Endothelial cell of umbilical vein (primary cell): Measurements from ENCODE around the gene CD55. TPM values are rescaled to one million over a fixed set of nuclear protein-coding genes. Genes with fewer than 3 reads are reported as not detected.
A peak's percentile ranks its signal among the peaks of the same experiment; 100 is the strongest.

Experiments
- BruUV-seq: library from RNA; stranded (reverse); fragments of 400-500 nt; replicated peaks from 2 replicates; lab custom pipeline; 2021; lab: Mats Ljungman, UMichigan
- CTCF ChIA-PET: fragments of 300-600, 350-600 bp; sonication (Branson Sonifier 250); formaldehyde crosslinking; loops from one replicate; lab custom pipeline; 2021; ENCODE audit warnings: antibody characterized with exemption, inconsistent platforms; lab: Charles Lee
- POLR2A ChIA-PET: fragments of 300-600, 350-600 bp; sonication (Branson Sonifier 250); formaldehyde crosslinking; loops from one replicate; lab custom pipeline; 2021; ENCODE audit warnings: antibody characterized with exemption, inconsistent platforms; lab: Charles Lee
- DNase-seq: peaks from one replicate; pipeline ENCODE4 v3.0.0-alpha.2; 2011; ENCODE audit warnings: low read depth, low spot score
- FAIRE-seq: peaks from 2 replicates; lab custom pipeline; 2011; peaks lifted over from hg19 to GRCh38; lab: Jason Lieb, UNC
- H2AFZ ChIP-seq: 2 replicates; pipeline ENCODE4 v1.6.0; 2012; ENCODE audit warnings: low read depth, low read length, control low read depth, inconsistent platforms
- H3K27ac ChIP-seq: 2 replicates; pipeline ENCODE4 v1.5.1; 2011; ENCODE audit warnings: low read depth, mild to moderate bottlenecking, control low read depth, low read length, moderate library complexity; ENCODE audit not compliant: insufficient read depth
- H3K27me3 ChIP-seq, 2 experiments: 2 replicates each; pipeline versions ENCODE4 v1.6.0 to v1.6.1; 2011; ENCODE audit warnings: low read length in 2 of 2, mixed read lengths in 1 of 2; ENCODE audit not compliant: control insufficient read depth in 2 of 2, insufficient read depth in 2 of 2
- H3K36me3 ChIP-seq, 2 experiments: 2 replicates in 1 of 2; 3 replicates in 1 of 2; pipeline ENCODE4 v1.5.1; 2011; ENCODE audit warnings: low read length in 2 of 2, mild to moderate bottlenecking in 1 of 2, moderate library complexity in 1 of 2; ENCODE audit not compliant: control insufficient read depth in 2 of 2, insufficient read depth in 2 of 2; ENCODE audit errors: extremely low read depth in 1 of 2
- H3K4me1 ChIP-seq: 3 replicates; pipeline ENCODE4 v1.5.1; 2011; ENCODE audit warnings: mild to moderate bottlenecking, low read length; ENCODE audit not compliant: control insufficient read depth, insufficient read depth; ENCODE audit errors: extremely low read depth
- H3K4me2 ChIP-seq: 2 replicates; pipeline ENCODE4 v1.6.1; 2011; ENCODE audit warnings: low read length, control low read depth, mixed read lengths; ENCODE audit not compliant: insufficient read depth
- H3K4me3 ChIP-seq, 3 experiments: fragments of 200-600 bp in 1 of 3; sonication (generic), shearing (Covaris generic) in 1 of 3; replicated peaks in 1 of 3; 2 replicates each; pipeline ENCODE4 v1.5.1; 2011 to 2016; ENCODE audit warnings: control low read depth in 3 of 3, low read length in 3 of 3, mild to moderate bottlenecking in 2 of 3, inconsistent platforms in 1 of 3, low read depth in 1 of 3, moderate library complexity in 1 of 3; ENCODE audit not compliant: insufficient read depth in 1 of 3
- H3K79me2 ChIP-seq: 2 replicates; pipeline ENCODE4 v1.6.0; 2012; ENCODE audit warnings: low read length, inconsistent platforms; ENCODE audit not compliant: control insufficient read depth, insufficient read depth
- H3K9ac ChIP-seq: replicated peaks from 2 replicates; pipeline ENCODE3; 2011; ENCODE audit warnings: low read length, control low read depth; ENCODE audit not compliant: insufficient read depth; ENCODE audit errors: extremely low read depth
- H3K9me1 ChIP-seq: replicated peaks from 3 replicates; pipeline ENCODE4 v1.6.0; 2011; ENCODE audit warnings: mild to moderate bottlenecking, low read length; ENCODE audit not compliant: control insufficient read depth, insufficient read depth; ENCODE audit errors: extremely low read depth
- H3K9me3 ChIP-seq: replicated peaks from 2 replicates; pipeline ENCODE4 v1.5.1; 2012; ENCODE audit warnings: low read length, inconsistent platforms; ENCODE audit not compliant: control insufficient read depth, insufficient read depth
- H4K20me1 ChIP-seq: replicated peaks from 2 replicates; pipeline ENCODE3; 2011; ENCODE audit warnings: mild to moderate bottlenecking, low read length; ENCODE audit not compliant: control insufficient read depth, insufficient read depth; ENCODE audit errors: extremely low read depth
- EZH2 ChIP-seq: IDR thresholded peaks from 2 replicates; pipeline ENCODE4 v1.6.1; 2012; ENCODE audit warnings: borderline replicate concordance, low read depth, mild to moderate bottlenecking, moderate library complexity, low read length, inconsistent platforms; ENCODE audit not compliant: severe bottlenecking
- FOS ChIP-seq: IDR thresholded peaks from 2 replicates; pipeline ENCODE4 v1.6.1; 2011; ENCODE audit warnings: mild to moderate bottlenecking, low read length, moderate library complexity, borderline replicate concordance; ENCODE audit not compliant: insufficient read depth
- GATA2 ChIP-seq: IDR thresholded peaks from 2 replicates; pipeline ENCODE4 v1.7.0; 2011; ENCODE audit warnings: low read depth, mild to moderate bottlenecking, moderate library complexity, mixed read lengths, low read length; ENCODE audit not compliant: insufficient read length, insufficient read depth
- JUN ChIP-seq: IDR thresholded peaks from 2 replicates; pipeline ENCODE4 v1.6.1; 2011; ENCODE audit warnings: borderline replicate concordance, low read depth; ENCODE audit not compliant: insufficient read length, insufficient read depth
- POLR2AphosphoS5 ChIP-seq: IDR thresholded peaks from 2 replicates; pipeline ENCODE4 v1.6.1; 2012; ENCODE audit warnings: low read depth, mild to moderate bottlenecking, control low read depth, low read length, moderate library complexity; ENCODE audit not compliant: insufficient read depth
- dilution Hi-C: fragments of 300-500 bp; cut with MboI; formaldehyde crosslinking; loops from one replicate; pipeline ENCODE4 v1.15.0; 2019; ENCODE audit warnings: low sequenced_read_pairs; ENCODE audit not compliant: extremely low pct_ligation_motif_present
- intact Hi-C: fragments of 100-400 bp; cut with micrococcal nuclease; formaldehyde crosslinking; loops from one replicate; pipeline ENCODE4 v1.10.0; 2022
- polyA plus RNA-seq, 4 experiments: library from polyadenylated mRNA; depleted of rRNA in 3 of 4; stranded (reverse) in 3 of 4; unstranded in 1 of 4; fragments of >200 nt; gene quantifications; 2 replicates each; pipeline versions ENCODE4 v1.2.1 to v1.2.3, GENCODE V29; 2011 to 2012; ENCODE audit warnings: missing spikeins in 1 of 4
- total RNA-seq: library from RNA; stranded (reverse); gene quantifications from 2 replicates; pipeline ENCODE4 v1.2.3, GENCODE V29; 2021

CD55 gene
- total and polyA plus RNA-seq, 2 donors (not counting 3 experiments of a cell fraction or from before 2014, with no cell fraction given): 111 to 179 TPM

DNA sequence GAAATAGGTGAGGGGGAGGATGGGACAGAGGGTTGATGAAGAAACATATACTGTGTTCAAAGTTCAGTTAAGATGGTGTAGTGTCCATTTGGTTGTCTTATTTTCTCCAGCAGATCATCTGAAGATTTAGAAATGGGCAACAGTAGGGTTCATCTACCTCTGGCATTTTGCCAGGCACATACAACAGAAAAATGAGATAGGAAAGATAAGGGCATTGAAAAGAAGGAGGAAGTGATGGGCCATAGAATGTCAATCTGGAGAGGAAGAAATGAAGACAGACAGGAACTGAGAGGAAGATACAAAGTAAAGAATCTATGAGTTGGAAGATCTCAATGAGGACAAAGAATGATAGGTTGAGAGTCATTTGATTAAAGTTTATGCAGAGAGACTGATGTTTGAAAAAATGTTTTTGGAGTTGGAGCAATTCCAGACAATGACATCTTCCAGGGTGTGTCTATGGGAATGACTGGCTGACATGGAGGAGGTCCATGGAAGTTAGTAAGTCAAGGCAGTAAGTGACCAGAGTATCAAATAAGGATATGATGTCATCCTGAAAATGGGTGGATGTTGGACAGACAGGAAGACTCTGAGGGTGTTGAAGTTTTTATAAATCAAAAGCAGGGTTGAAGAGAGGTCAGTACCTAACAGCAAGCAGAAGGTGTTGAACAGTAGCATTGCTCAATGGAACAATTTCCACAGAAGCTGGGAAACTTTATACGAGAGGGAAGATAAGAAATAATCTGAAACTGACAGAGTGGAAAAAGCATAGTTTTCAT lies 18.7 kb upstream of the CD55 start:
- dilution Hi-C loops: no loop called here
- Histone ChIP-seq H4K20me1 (no peaks in the 10 kb centered on the region), H2AFZ (no peak overlapping the region), H3K9me3 (no peaks in the 10 kb centered on the region), H3K4me2 (peak overlapping the region; percentile 27), H3K4me3 (no peak overlapping the region), H3K9ac (no peak overlapping the region), H3K79me2 (no peaks in the 10 kb centered on the region), H3K4me1 (peaks cover 37% of the 10 kb centered on the region), H3K27ac (no peak overlapping the region), H3K9me1 (no peaks in the 10 kb centered on the region), H3K36me3 (no peaks in the 10 kb centered on the region), H3K27me3 (no peaks in the 10 kb centered on the region)
- TF ChIP-seq JUN (peak; percentile 34), POLR2AphosphoS5 (no peak), GATA2 (peak; percentile 67), FOS (peak; percentile 30), EZH2 (no peak)
- peak; percentile 70 for DNase-seq
- BruUV-seq: TSS peak; percentile 46
- intact Hi-C loops: no loop called here
- CTCF ChIA-PET: no interaction called here
- POLR2A ChIA-PET: no interaction called here
- no peak for FAIRE-seq
